ENCODE results near the gene ZNF280B. TPM values are rescaled to one million over a fixed set of nuclear protein-coding genes. Genes with fewer than 3 reads are reported as not detected.

Gene ZNF280B
- total and polyA plus RNA-seq, 9 of the 15 experiments (the other 6 are each of a cell fraction or from before 2014, with no cell fraction given): 7.7 to 29.9 (median 20.0) TPM

DNA sequence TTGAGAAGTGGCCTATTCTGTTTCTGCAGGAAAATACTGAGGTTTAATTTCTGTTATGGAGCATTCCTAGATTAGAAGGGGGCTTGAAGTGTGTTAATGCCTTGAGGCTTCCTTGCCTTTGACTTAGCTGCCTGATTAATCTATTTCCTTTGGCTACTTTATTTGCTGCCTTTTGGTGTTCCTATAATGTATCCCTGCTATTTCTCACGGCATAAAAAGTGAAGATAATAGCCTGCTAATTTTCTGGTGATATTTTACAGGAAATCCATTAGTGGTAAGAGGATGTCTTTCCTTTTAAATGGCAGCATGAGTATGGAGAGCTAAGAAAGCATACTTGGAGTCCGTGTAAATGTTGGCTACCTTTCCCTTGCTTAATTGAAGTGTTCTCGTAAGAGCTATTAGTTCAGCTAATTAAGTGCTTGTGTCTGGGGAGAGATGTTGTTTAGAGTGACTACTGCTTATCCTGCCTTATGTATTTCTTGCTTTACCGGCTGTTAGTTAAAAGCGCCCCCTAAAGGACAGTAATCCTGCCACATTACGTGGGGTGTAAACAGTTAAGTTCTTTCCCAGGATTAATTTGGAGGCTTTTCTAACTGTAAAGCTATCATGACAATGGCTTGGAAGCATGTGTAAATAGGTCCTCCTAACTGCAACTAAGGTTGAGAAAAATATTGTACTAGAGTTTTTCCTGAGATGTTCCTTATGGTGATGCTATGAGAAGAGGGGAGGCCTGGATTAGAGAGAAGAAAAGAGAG lies 45.6 kb downstream of the ZNF280B start (continued):
- TF ChIP-seq PPARD (CRISPR knock-in tag; IDR thresholded peaks at IDR 0.05) (0 out of 2 replicates have a peak, but pooled peaks have one; percentile 37), SMARCA5 (IDR thresholded peaks at IDR 0.05) (no peak), BHLHE40 (IDR thresholded peaks at IDR 0.05; ENCODE audit: low read length) (peak; percentile 16; the same call in 1 of the 2 replicates), ZNF589 (CRISPR knock-in tag; IDR thresholded peaks at IDR 0.05; ENCODE audit: low read depth) (no peak), NFIX (CRISPR knock-in tag; IDR thresholded peaks at IDR 0.05; ENCODE audit: low read depth) (peak; percentile 29; the same call in 1 of the 2 replicates), BRF1 (IDR thresholded peaks at IDR 0.05; ENCODE audit: borderline replicate concordance, extremely low read depth, insufficient read length) (no peak), ZNF384 (IDR thresholded peaks at IDR 0.05; ENCODE audit: low read depth, low read length) (peak; percentile 40), TAF7 (tag; IDR thresholded peaks at IDR 0.05) (0 out of 2 replicates have a peak, but pooled peaks have one; percentile 31), CBX3 (IDR thresholded peaks at IDR 0.05; ENCODE audit: borderline replicate concordance in 1 of 2, low read length in 2 of 2) (0 out of 3 replicates have a peak, but pooled peaks of 1 of the 2 experiments have one; percentile 53), ARNT (IDR thresholded peaks at IDR 0.05) (no peak), RFX1 (IDR thresholded peaks at IDR 0.05) (no peak), IRF2 (CRISPR knock-in tag; IDR thresholded peaks at IDR 0.05) (no peak), ZNF217 (CRISPR knock-in tag; IDR thresholded peaks at IDR 0.05) (0 out of 2 replicates have a peak, but pooled peaks have one; percentile 52)
- TF ChIP-seq, protein P1, sequence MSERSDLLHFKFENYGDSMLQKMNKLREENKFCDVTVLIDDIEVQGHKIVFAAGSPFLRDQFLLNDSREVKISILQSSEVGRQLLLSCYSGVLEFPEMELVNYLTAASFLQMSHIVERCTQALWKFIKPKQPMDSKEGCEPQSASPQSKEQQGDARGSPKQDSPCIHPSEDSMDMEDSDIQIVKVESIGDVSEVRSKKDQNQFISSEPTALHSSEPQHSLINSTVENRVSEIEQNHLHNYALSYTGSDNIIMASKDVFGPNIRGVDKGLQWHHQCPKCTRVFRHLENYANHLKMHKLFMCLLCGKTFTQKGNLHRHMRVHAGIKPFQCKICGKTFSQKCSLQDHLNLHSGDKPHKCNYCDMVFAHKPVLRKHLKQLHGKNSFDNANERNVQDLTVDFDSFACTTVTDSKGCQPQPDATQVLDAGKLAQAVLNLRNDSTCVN (CRISPR knock-in tag; IDR thresholded peaks at IDR 0.05): 0 out of 2 replicates have a peak, but pooled peaks have one; percentile 12
- TF ChIP-seq, protein P2, sequence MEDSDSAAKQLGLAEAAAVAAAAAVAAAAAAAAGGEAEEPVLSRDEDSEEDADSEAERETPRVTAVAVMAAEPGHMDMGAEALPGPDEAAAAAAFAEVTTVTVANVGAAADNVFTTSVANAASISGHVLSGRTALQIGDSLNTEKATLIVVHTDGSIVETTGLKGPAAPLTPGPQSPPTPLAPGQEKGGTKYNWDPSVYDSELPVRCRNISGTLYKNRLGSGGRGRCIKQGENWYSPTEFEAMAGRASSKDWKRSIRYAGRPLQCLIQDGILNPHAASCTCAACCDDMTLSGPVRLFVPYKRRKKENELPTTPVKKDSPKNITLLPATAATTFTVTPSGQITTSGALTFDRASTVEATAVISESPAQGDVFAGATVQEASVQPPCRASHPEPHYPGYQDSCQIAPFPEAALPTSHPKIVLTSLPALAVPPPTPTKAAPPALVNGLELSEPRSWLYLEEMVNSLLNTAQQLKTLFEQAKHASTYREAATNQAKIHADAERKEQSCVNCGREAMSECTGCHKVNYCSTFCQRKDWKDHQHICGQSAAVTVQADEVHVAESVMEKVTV (CRISPR knock-in tag; IDR thresholded peaks at IDR 0.05): 0 out of 2 replicates have a peak, but pooled peaks have one; percentile 34
- TF ChIP-seq, protein P3, sequence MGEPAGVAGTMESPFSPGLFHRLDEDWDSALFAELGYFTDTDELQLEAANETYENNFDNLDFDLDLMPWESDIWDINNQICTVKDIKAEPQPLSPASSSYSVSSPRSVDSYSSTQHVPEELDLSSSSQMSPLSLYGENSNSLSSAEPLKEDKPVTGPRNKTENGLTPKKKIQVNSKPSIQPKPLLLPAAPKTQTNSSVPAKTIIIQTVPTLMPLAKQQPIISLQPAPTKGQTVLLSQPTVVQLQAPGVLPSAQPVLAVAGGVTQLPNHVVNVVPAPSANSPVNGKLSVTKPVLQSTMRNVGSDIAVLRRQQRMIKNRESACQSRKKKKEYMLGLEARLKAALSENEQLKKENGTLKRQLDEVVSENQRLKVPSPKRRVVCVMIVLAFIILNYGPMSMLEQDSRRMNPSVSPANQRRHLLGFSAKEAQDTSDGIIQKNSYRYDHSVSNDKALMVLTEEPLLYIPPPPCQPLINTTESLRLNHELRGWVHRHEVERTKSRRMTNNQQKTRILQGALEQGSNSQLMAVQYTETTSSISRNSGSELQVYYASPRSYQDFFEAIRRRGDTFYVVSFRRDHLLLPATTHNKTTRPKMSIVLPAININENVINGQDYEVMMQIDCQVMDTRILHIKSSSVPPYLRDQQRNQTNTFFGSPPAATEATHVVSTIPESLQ (CRISPR knock-in tag; IDR thresholded peaks at IDR 0.05): peak; percentile 72; the same call in 1 of the 2 replicates
- TF ChIP-seq, protein P4, sequence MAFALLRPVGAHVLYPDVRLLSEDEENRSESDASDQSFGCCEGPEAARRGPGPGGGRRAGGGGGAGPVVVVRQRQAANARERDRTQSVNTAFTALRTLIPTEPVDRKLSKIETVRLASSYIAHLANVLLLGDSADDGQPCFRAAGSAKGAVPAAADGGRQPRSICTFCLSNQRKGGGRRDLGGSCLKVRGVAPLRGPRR (CRISPR knock-in tag; IDR thresholded peaks at IDR 0.05): peak; percentile 74; the same call in 1 of the 2 replicates
- TF ChIP-seq, protein P5, sequence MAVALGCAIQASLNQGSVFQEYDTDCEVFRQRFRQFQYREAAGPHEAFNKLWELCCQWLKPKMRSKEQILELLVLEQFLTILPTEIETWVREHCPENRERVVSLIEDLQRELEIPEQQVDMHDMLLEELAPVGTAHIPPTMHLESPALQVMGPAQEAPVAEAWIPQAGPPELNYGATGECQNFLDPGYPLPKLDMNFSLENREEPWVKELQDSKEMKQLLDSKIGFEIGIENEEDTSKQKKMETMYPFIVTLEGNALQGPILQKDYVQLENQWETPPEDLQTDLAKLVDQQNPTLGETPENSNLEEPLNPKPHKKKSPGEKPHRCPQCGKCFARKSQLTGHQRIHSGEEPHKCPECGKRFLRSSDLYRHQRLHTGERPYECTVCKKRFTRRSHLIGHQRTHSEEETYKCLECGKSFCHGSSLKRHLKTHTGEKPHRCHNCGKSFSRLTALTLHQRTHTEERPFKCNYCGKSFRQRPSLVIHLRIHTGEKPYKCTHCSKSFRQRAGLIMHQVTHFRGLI (CRISPR knock-in tag; IDR thresholded peaks at IDR 0.05): 0 out of 2 replicates have a peak, but pooled peaks have one; percentile 13
- TF ChIP-seq, protein P6, sequence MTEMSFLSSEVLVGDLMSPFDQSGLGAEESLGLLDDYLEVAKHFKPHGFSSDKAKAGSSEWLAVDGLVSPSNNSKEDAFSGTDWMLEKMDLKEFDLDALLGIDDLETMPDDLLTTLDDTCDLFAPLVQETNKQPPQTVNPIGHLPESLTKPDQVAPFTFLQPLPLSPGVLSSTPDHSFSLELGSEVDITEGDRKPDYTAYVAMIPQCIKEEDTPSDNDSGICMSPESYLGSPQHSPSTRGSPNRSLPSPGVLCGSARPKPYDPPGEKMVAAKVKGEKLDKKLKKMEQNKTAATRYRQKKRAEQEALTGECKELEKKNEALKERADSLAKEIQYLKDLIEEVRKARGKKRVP (CRISPR knock-in tag; IDR thresholded peaks at IDR 0.05): 0 out of 2 replicates have a peak, but pooled peaks have one; percentile 48

All from K562 (cell line).